Measurements from ENCODE around the gene MAP3K5.

- TF ChIP-seq CTCF (IDR thresholded peaks at IDR 0.05; ENCODE audit: low read length) (no peak), EZH2 (IDR thresholded peaks at IDR 0.05; ENCODE audit: borderline replicate concordance, low read length) (no peak)
Observed at GRCh38 chr6:136521427-136521826, 270.9 kb downstream of the MAP3K5 start.

Measured in OCI-LY1 (cell line).